ENCODE results near the gene USP17L10.
"Not testable (repeated sequence)": the region's sequence is repeated elsewhere in the genome, so short reads cannot be mapped to it uniquely, and the experiment has no call there.

The USP17L10 gene

GRCh38 chr4:9210357-9210756 is at the start of gene USP17L10:
Gene USP17L10, plus strand, starts transcription at chr4:9210657. Its CDS starts 0 bp downstream, at chr4:9210657.
- not testable (repeated sequence) for DNase-seq

- DNase-seq: not testable (repeated sequence)
Observed at GRCh38 chr4:9165990-9166389, 44.5 kb upstream of the USP17L10 start.

GRCh38 chr4:9169791-9170459 is 40.5 kb upstream of the USP17L10 start, which contains the start of gene FAM90A26:
Gene FAM90A26, plus strand, starts transcription at chr4:9170409. Its CDS starts 2,764 bp downstream, at chr4:9173173.
- DNase-seq: not testable (repeated sequence)

GRCh38 chr4:9214701-9215100 is 4.2 kb downstream of the USP17L10 start:
- DNase-seq: not testable (repeated sequence)

- DNase-seq: not testable (repeated sequence)
Observed at GRCh38 chr4:9215105-9215504, 4.6 kb downstream of the USP17L10 start, which contains the start of gene USP17L11. Gene USP17L11, plus strand, starts transcription at chr4:9215405. Its CDS starts 0 bp downstream, at chr4:9215405.

- DNase-seq: not testable (repeated sequence)
Observed at GRCh38 chr4:9219852-9220251, 9.4 kb downstream of the USP17L10 start, which contains the start of gene USP17L12. Gene USP17L12, plus strand, starts transcription at chr4:9220152. Its CDS starts 0 bp downstream, at chr4:9220152.

GRCh38 chr4:9224596-9224995 is 14.1 kb downstream of the USP17L10 start, which contains the start of gene USP17L13:
Gene USP17L13, plus strand, starts transcription at chr4:9224896. Its CDS starts 0 bp downstream, at chr4:9224896.
- not testable (repeated sequence) for DNase-seq

GRCh38 chr4:9230249-9230648 is 19.8 kb downstream of the USP17L10 start:
- peak; percentile 5 for DNase-seq

GRCh38 chr4:9234085-9234484 is 23.6 kb downstream of the USP17L10 start, which contains the start of gene USP17L15:
Gene USP17L15, plus strand, starts transcription at chr4:9234385. Its CDS starts 0 bp downstream, at chr4:9234385.
- not testable (repeated sequence) for DNase-seq

GRCh38 chr4:9238461-9238860 is 28.0 kb downstream of the USP17L10 start:
- DNase-seq: not testable (repeated sequence)

GRCh38 chr4:9243579-9243978 is 33.1 kb downstream of the USP17L10 start, which contains the start of gene USP17L17:
Gene USP17L17, plus strand, starts transcription at chr4:9243879. Its CDS starts 0 bp downstream, at chr4:9243879.
- DNase-seq: not testable (repeated sequence)

GRCh38 chr4:9247953-9248680 is 37.7 kb downstream of the USP17L10 start, which contains the start of gene USP17L18:
Gene USP17L18, plus strand, starts transcription at chr4:9248630. Its CDS starts 0 bp downstream, at chr4:9248630.
- peak; percentile 7 for DNase-seq

GRCh38 chr4:9253078-9253477 is 42.6 kb downstream of the USP17L10 start, which contains the start of gene USP17L19:
Gene USP17L19, plus strand, starts transcription at chr4:9253378. Its CDS starts 0 bp downstream, at chr4:9253378.
- DNase-seq: not testable (repeated sequence)

GRCh38 chr4:9257824-9258223 is 47.4 kb downstream of the USP17L10 start, which contains the start of gene USP17L20:
Gene USP17L20, plus strand, starts transcription at chr4:9258124. Its CDS starts 0 bp downstream, at chr4:9258124.
- DNase-seq: not testable (repeated sequence)

Measured in activated CD4-positive, alpha-beta T cell treated with anti-CD3 and anti-CD28 coated beads for 1 hour (primary cell).